ENCODE data around the gene MT1X. TPM values are rescaled to one million over a fixed set of nuclear protein-coding genes. Genes with fewer than 3 reads are reported as not detected.
A peak's percentile ranks its signal among the peaks of the same experiment; 100 is the strongest.

The MT1X gene
- total RNA-seq, 2 experiments from 2014 or later, result 52.5 to 54.2 TPM

DNA sequence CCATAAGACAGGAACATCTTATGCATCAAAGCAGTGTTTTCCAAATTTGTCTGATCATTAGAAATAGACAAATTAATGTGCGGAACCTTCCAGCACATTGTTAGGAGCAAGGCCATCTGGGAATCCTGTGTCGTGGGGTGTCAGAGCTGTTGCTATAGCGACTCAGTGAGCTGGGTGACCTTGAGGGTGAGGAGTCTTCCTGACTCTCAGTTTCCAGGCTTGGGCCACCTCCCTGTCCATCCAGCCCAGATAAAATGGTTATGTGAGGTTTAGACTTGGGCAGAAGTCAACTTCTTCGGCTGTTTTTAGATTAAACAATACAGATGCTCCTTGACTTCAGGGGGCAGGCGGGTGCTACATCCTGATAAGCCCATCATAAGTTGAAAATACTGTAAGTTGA is 20.6 kb downstream of the MT1X start:
- TF ChIP-seq, protein P1, sequence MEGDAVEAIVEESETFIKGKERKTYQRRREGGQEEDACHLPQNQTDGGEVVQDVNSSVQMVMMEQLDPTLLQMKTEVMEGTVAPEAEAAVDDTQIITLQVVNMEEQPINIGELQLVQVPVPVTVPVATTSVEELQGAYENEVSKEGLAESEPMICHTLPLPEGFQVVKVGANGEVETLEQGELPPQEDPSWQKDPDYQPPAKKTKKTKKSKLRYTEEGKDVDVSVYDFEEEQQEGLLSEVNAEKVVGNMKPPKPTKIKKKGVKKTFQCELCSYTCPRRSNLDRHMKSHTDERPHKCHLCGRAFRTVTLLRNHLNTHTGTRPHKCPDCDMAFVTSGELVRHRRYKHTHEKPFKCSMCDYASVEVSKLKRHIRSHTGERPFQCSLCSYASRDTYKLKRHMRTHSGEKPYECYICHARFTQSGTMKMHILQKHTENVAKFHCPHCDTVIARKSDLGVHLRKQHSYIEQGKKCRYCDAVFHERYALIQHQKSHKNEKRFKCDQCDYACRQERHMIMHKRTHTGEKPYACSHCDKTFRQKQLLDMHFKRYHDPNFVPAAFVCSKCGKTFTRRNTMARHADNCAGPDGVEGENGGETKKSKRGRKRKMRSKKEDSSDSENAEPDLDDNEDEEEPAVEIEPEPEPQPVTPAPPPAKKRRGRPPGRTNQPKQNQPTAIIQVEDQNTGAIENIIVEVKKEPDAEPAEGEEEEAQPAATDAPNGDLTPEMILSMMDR (IDR thresholded peaks at IDR 0.05), result no peak
- ATAC-seq, result no peak
- ChIA-PET POLR2A (interaction anchor here (1.3 kb wide), 1 partner anchor 26 kb away, joined by 3 read pairs; no protein-coding TSS in a partner anchor), CTCF (interaction anchor here (0.7 to 5.2 kb wide), 36 partner anchors 8 to 196 kb away, joined by 3 to 130 read pairs (median 8); partner anchors contain the start of genes BBS2, MT1H, MT1X and MT3)
- no peak for DNase-seq
- H3K9me3 Mint-ChIP-seq, result no peaks in the 10 kb centered on the region
- H3K4me3 Mint-ChIP-seq, result no peak overlapping the region
- H3K27ac Mint-ChIP-seq, result no peak overlapping the region
- peaks cover 26% of the 10 kb centered on the region for H3K4me1 Mint-ChIP-seq (ENCODE audit: low read depth)
- no peaks in the 10 kb centered on the region for H3K27me3 Mint-ChIP-seq
- no peaks in the 10 kb centered on the region for H3K36me3 Mint-ChIP-seq (ENCODE audit: low read depth)
- intact Hi-C loops (cut with micrococcal nuclease), result loop anchor here (1.0 kb wide), 1 partner anchor 126 kb away; no protein-coding TSS in a partner anchor

DNA sequence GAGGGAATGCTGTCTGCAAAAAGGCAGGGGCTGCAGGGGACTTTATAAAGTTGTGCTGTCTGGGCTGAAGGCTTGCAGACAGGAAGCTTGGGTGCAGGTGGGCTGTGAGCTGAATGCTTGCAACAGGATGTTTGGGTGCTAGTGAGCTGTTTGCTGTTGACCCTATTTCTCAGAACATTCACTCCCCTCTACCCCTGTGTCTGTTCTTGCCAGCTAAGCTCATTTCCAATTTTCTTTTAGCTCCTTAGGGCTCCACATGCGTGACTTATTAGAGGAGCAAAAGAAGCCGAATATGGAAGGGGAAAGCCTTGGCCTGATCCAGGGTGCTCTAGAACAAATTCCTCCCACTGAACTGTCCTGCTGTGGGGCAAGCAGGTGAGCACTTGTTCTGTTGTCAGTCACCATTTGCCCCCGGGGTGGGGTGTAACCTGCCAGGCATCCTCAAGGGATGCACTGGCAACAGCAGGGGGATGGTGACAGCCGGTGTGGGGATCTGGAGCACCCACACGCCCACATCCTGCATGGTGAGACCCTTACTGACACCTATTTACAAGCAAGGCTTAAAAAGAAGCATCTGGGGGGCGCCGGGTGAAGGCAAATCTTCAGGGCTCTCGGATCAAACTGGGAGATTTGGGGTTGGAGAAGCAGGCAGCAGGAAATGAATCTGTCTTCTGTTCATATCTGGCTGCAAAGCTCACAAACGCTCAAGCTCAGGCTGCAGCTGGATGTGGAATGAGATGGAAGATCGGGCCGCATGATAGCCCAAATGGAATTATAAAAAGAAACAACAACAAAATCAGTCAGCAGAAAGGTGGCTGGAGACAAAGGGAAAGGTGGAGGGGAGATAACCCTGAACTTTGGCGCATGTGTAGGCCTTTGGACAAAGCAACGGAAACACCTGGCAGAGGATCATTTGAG is 26.5 kb downstream of the MT1X start:
- POLR2A ChIA-PET, result interaction anchor here (0.8 to 1.4 kb wide), 6 partner anchors 9 to 341 kb away, joined by 3 to 4 read pairs (median 3); partner anchors contain the start of gene MT3
- Mint-ChIP-seq H3K27me3 (no peaks in the 10 kb centered on the region), H3K27ac (peak overlapping the region; percentile 96), H3K36me3 (ENCODE audit: low read depth) (no peaks in the 10 kb centered on the region), H3K9me3 (no peaks in the 10 kb centered on the region), H3K4me3 (peak overlapping the region; percentile 77), H3K4me1 (ENCODE audit: low read depth) (peaks cover 56% of the 10 kb centered on the region)
- CTCF ChIA-PET, result interaction anchor here (0.7 to 2.8 kb wide), 10 partner anchors 9 to 257 kb away, joined by 3 to 16 read pairs (median 4); partner anchors contain the start of genes NUDT21 and OGFOD1
- ATAC-seq (peak; percentile 82), DNase-seq (peak; percentile 63)
- intact Hi-C loops (cut with micrococcal nuclease), result no loop called here
- TF ChIP-seq, protein P1 (IDR thresholded peaks at IDR 0.05), result no peak

DNA sequence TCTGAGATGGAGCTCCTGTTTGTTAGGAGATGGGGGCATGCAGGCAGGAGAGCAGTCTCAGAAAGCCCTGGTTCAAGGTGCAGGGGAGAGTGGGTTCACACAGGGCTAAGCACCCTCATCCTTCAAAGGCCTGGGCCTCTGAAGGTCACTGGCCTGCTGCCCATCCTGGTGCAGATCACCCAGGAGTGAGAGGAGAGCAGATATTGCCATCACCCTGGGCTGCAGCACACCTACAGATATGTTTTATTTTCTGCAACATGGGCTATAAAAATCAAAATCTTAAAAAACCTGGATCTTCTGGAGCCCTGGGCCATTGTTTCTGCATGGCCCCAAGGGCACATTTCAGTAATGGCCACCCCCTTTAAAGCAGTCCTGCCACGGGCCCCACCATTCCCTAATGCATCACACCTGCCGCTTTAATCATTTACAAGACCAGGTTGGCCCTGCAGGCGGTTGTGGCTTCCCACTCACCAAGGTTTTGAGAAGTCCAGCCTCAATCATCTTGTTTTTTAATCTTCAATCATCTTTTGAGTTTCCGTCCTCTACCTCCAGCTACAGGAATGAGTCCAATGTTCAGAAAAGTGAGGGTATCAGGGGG is 27.3 kb downstream of the MT1X start:
- H3K4me1 Mint-ChIP-seq (ENCODE audit: low read depth), result peaks cover 56% of the 10 kb centered on the region
- ATAC-seq, result peak; percentile 24

GRCh38 chr16:56710181-56710737 is 28.0 kb downstream of the MT1X start:
- no peaks in the 10 kb centered on the region for H3K27me3 Mint-ChIP-seq
- ATAC-seq (no peak), DNase-seq (peak; percentile 17)
- intact Hi-C loops (cut with micrococcal nuclease), result no loop called here
- no peaks in the 10 kb centered on the region for H3K36me3 Mint-ChIP-seq (ENCODE audit: low read depth)
- H3K4me3 Mint-ChIP-seq, result peak overlapping the region; percentile 77
- CTCF ChIA-PET, result interaction anchor here (1.3 to 2.2 kb wide), 2 partner anchors 8 to 19 kb away, joined by 3 to 10 read pairs; partner anchors contain the start of gene NUP93
- TF ChIP-seq, protein P1 (IDR thresholded peaks at IDR 0.05), result no peak
- H3K27ac Mint-ChIP-seq, result peak overlapping the region; percentile 96
- H3K4me1 Mint-ChIP-seq (ENCODE audit: low read depth), result peaks cover 55% of the 10 kb centered on the region
- H3K9me3 Mint-ChIP-seq, result no peaks in the 10 kb centered on the region
- POLR2A ChIA-PET, result interaction anchor here (1.0 to 1.2 kb wide), 3 partner anchors 10 to 342 kb away, joined by 3 to 4 read pairs (median 3); no protein-coding TSS in a partner anchor

More for the DNA sequence above, 27.3 kb downstream of the MT1X start:
- peak; percentile 52 for DNase-seq
- no peaks in the 10 kb centered on the region for H3K9me3 Mint-ChIP-seq
- no peaks in the 10 kb centered on the region for H3K36me3 Mint-ChIP-seq (ENCODE audit: low read depth)
- H3K27ac Mint-ChIP-seq, result peak overlapping the region; percentile 96
- no peaks in the 10 kb centered on the region for H3K27me3 Mint-ChIP-seq
- intact Hi-C loops (cut with micrococcal nuclease), result no loop called here
- TF ChIP-seq, protein P1 (IDR thresholded peaks at IDR 0.05), result no peak
- peak overlapping the region; percentile 77 for H3K4me3 Mint-ChIP-seq
- ChIA-PET CTCF (interaction anchor here (0.7 to 2.2 kb wide), 7 partner anchors 8 to 258 kb away, joined by 3 to 11 read pairs (median 4); partner anchors contain the start of genes NUDT21 and OGFOD1), POLR2A (interaction anchor here (1.0 to 1.4 kb wide), 5 partner anchors 9 to 342 kb away, joined by 3 to 4 read pairs (median 3); partner anchors contain the start of gene MT3)

Measured in activated CD8-positive, alpha-beta T cell treated with anti-CD3 and anti-CD28 coated beads for 36 hours (primary cell).